Endothelial cell of umbilical vein (primary cell): ENCODE results near the gene KRTAP1-1. TPM values are rescaled to one million over a fixed set of nuclear protein-coding genes. Genes with fewer than 3 reads are reported as not detected.
"Not testable (repeated sequence)": the region's sequence is repeated elsewhere in the genome, so short reads cannot be mapped to it uniquely, and the experiment has no call there.

Experiments used
- Bru-seq: library from RNA; stranded (reverse); fragments of 400-500 nt; gene quantifications from one replicate; lab custom pipeline; 2021; lab: Mats Ljungman, UMichigan
- BruChase-seq, 2 experiments: library from RNA; stranded (reverse); fragments of 400-500 nt; gene quantifications; one replicate each; lab custom pipeline; 2021; lab: Mats Ljungman, UMichigan
- BruUV-seq: library from RNA; stranded (reverse); fragments of 400-500 nt; replicated peaks from 2 replicates; lab custom pipeline; 2021; lab: Mats Ljungman, UMichigan
- CTCF ChIA-PET: fragments of 300-600, 350-600 bp; sonication (Branson Sonifier 250); formaldehyde crosslinking; loops from one replicate; lab custom pipeline; 2021; ENCODE audit warnings: antibody characterized with exemption, inconsistent platforms; lab: Charles Lee
- POLR2A ChIA-PET: fragments of 300-600, 350-600 bp; sonication (Branson Sonifier 250); formaldehyde crosslinking; loops from one replicate; lab custom pipeline; 2021; ENCODE audit warnings: antibody characterized with exemption, inconsistent platforms; lab: Charles Lee
- DNase-seq: peaks from one replicate; pipeline ENCODE4 v3.0.0-alpha.2; 2011; ENCODE audit warnings: low read depth, low spot score
- FAIRE-seq: peaks from 2 replicates; lab custom pipeline; 2011; peaks lifted over from hg19 to GRCh38; lab: Jason Lieb, UNC
- H2AFZ ChIP-seq: 2 replicates; pipeline ENCODE4 v1.6.0; 2012; ENCODE audit warnings: low read depth, low read length, control low read depth, inconsistent platforms
- H3K27ac ChIP-seq: 2 replicates; pipeline ENCODE4 v1.5.1; 2011; ENCODE audit warnings: low read depth, mild to moderate bottlenecking, control low read depth, low read length, moderate library complexity; ENCODE audit not compliant: insufficient read depth
- H3K27me3 ChIP-seq, 2 experiments: 2 replicates each; pipeline versions ENCODE4 v1.6.0 to v1.6.1; 2011; ENCODE audit warnings: low read length in 2 of 2, mixed read lengths in 1 of 2; ENCODE audit not compliant: control insufficient read depth in 2 of 2, insufficient read depth in 2 of 2
- H3K36me3 ChIP-seq, 2 experiments: 2 replicates in 1 of 2; 3 replicates in 1 of 2; pipeline ENCODE4 v1.5.1; 2011; ENCODE audit warnings: low read length in 2 of 2, mild to moderate bottlenecking in 1 of 2, moderate library complexity in 1 of 2; ENCODE audit not compliant: control insufficient read depth in 2 of 2, insufficient read depth in 2 of 2; ENCODE audit errors: extremely low read depth in 1 of 2
- H3K4me1 ChIP-seq: 3 replicates; pipeline ENCODE4 v1.5.1; 2011; ENCODE audit warnings: mild to moderate bottlenecking, low read length; ENCODE audit not compliant: control insufficient read depth, insufficient read depth; ENCODE audit errors: extremely low read depth
- H3K4me2 ChIP-seq: 2 replicates; pipeline ENCODE4 v1.6.1; 2011; ENCODE audit warnings: low read length, control low read depth, mixed read lengths; ENCODE audit not compliant: insufficient read depth
- H3K4me3 ChIP-seq, 3 experiments: fragments of 200-600 bp in 1 of 3; sonication (generic), shearing (Covaris generic) in 1 of 3; replicated peaks in 1 of 3; 2 replicates each; pipeline ENCODE4 v1.5.1; 2011 to 2016; ENCODE audit warnings: control low read depth in 3 of 3, low read length in 3 of 3, mild to moderate bottlenecking in 2 of 3, inconsistent platforms in 1 of 3, low read depth in 1 of 3, moderate library complexity in 1 of 3; ENCODE audit not compliant: insufficient read depth in 1 of 3
- H3K79me2 ChIP-seq: 2 replicates; pipeline ENCODE4 v1.6.0; 2012; ENCODE audit warnings: low read length, inconsistent platforms; ENCODE audit not compliant: control insufficient read depth, insufficient read depth
- H3K9ac ChIP-seq: replicated peaks from 2 replicates; pipeline ENCODE3; 2011; ENCODE audit warnings: low read length, control low read depth; ENCODE audit not compliant: insufficient read depth; ENCODE audit errors: extremely low read depth
- H3K9me1 ChIP-seq: replicated peaks from 3 replicates; pipeline ENCODE4 v1.6.0; 2011; ENCODE audit warnings: mild to moderate bottlenecking, low read length; ENCODE audit not compliant: control insufficient read depth, insufficient read depth; ENCODE audit errors: extremely low read depth
- H3K9me3 ChIP-seq: replicated peaks from 2 replicates; pipeline ENCODE4 v1.5.1; 2012; ENCODE audit warnings: low read length, inconsistent platforms; ENCODE audit not compliant: control insufficient read depth, insufficient read depth
- H4K20me1 ChIP-seq: replicated peaks from 2 replicates; pipeline ENCODE3; 2011; ENCODE audit warnings: mild to moderate bottlenecking, low read length; ENCODE audit not compliant: control insufficient read depth, insufficient read depth; ENCODE audit errors: extremely low read depth
- dilution Hi-C: fragments of 300-500 bp; cut with MboI; formaldehyde crosslinking; loops from one replicate; pipeline ENCODE4 v1.15.0; 2019; ENCODE audit warnings: low sequenced_read_pairs; ENCODE audit not compliant: extremely low pct_ligation_motif_present
- intact Hi-C: fragments of 100-400 bp; cut with micrococcal nuclease; formaldehyde crosslinking; loops from one replicate; pipeline ENCODE4 v1.10.0; 2022
- long read RNA-seq: library from polyadenylated mRNA; stranded (forward); transcript quantifications from one replicate; pipeline ENCODE4 v2.0.0, GENCODE V29; 2021
- polyA minus RNA-seq, 3 experiments: library from RNA; depleted of rRNA, polyadenylated mRNA; stranded (reverse); fragments of >200 nt; gene quantifications; 1 replicate in 1 of 3; 2 replicates in 2 of 3; pipeline ENCODE4 v1.2.3, GENCODE V29; 2011
- polyA plus RNA-seq, 4 experiments: library from polyadenylated mRNA; depleted of rRNA in 3 of 4; stranded (reverse) in 3 of 4; unstranded in 1 of 4; fragments of >200 nt; gene quantifications; 2 replicates each; pipeline versions ENCODE4 v1.2.1 to v1.2.3, GENCODE V29; 2011 to 2012; ENCODE audit warnings: missing spikeins in 1 of 4
- total RNA-seq: library from RNA; stranded (reverse); gene quantifications from 2 replicates; pipeline ENCODE4 v1.2.3, GENCODE V29; 2021

Gene KRTAP1-1
- total RNA-seq (not detected in 2 replicates), polyA plus RNA-seq (not detected in 2 replicates), polyA minus RNA-seq (not detected in 2 replicates), Bru-seq, nascent RNA (not detected), BruChase-seq, experiment 1, labeled RNA remaining after a 6-hour chase (not detected), BruChase-seq, experiment 2, labeled RNA remaining after a 2-hour chase (not detected)
- polyA plus RNA-seq (2011; cell fraction: cytosol; rRNA removed): not detected in 2 replicates
- not detected in 2 replicates for polyA plus RNA-seq (2011; cell fraction: nucleus; rRNA removed)
- not detected in 2 replicates for polyA plus RNA-seq (2012)
- polyA minus RNA-seq (2011; cell fraction: cytosol; rRNA and poly(A)+ RNA removed): not detected
- not detected in 2 replicates for polyA minus RNA-seq (2011; cell fraction: nucleus; rRNA and poly(A)+ RNA removed)
- long read RNA-seq: 0 reads

DNA sequence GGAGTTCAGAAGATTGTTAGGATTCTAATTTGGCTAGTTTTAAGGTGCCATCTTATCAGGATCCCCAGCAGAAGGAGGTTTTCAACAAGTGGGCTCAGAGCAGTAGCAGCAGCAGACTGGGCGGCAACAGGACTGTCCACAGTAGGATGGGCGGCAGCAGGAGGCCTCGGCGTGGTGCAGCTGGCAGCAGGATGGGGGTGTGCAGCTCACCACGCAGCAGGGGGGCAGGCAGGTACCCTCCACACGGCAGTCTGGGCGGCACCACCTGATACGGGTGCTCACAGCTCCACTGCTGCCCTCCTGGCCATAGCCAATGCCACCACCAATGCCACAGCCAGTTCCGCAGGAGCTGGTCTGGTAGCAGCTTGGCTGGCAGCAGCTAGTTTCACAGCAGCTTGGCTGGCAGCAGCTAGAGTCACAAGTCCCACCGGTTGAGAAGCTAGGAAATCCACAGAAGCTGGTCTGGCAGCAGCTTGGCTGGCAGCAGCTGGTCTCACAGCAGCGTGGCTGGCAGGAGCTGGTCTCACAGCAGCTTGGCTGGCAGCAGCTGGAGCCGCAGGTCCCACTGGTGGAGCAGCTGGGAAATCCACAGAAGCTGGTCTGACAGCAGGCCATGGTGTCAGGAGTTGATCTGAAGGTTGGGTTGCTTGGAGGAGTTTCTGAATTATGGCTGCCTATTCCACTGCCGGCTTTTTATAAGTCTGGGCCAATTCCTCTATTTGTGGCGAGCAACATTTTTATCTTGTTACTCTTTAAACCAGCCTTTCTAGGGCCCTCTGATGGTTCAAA, at the start of gene KRTAP1-1:
TSS of gene KRTAP1-1 (minus strand) at position 668 of the 789 bp plus-strand sequence. CDS start at position 615, 53 bp downstream.
- H3K36me3 ChIP-seq, H4K20me1 ChIP-seq, BruUV-seq, DNase-seq, H3K4me3 ChIP-seq, H3K27ac ChIP-seq, H3K9me1 ChIP-seq, intact Hi-C loops, H3K9me3 ChIP-seq, FAIRE-seq, POLR2A ChIA-PET, H3K4me2 ChIP-seq, dilution Hi-C loops, H3K4me1 ChIP-seq, H3K79me2 ChIP-seq, CTCF ChIA-PET, H3K27me3 ChIP-seq, H2AFZ ChIP-seq, H3K9ac ChIP-seq: not testable (repeated sequence)

- POLR2A ChIA-PET, H3K9me1 ChIP-seq, H3K4me3 ChIP-seq, H3K9me3 ChIP-seq, CTCF ChIA-PET, H4K20me1 ChIP-seq, dilution Hi-C loops, H3K27ac ChIP-seq, H3K36me3 ChIP-seq, H3K4me1 ChIP-seq, H3K79me2 ChIP-seq, H3K9ac ChIP-seq, DNase-seq, H3K4me2 ChIP-seq, BruUV-seq, intact Hi-C loops, H3K27me3 ChIP-seq, H2AFZ ChIP-seq: not testable (repeated sequence)
- peak; percentile 71 for FAIRE-seq
Measured at GRCh38 chr17:41088760-41089352, 47.6 kb upstream of the KRTAP1-1 start.

GRCh38 chr17:41084100-41084856, 43.0 kb upstream of the KRTAP1-1 start, which contains the start of gene KRTAP4-7:
KRTAP4-7 (plus strand) TSS chr17:41084150; CDS start chr17:41084207, 57 bp downstream.
- intact Hi-C loops, H4K20me1 ChIP-seq, H3K9me3 ChIP-seq, POLR2A ChIA-PET, H3K4me2 ChIP-seq, H3K9me1 ChIP-seq, DNase-seq, BruUV-seq, H3K4me1 ChIP-seq, H3K9ac ChIP-seq, H3K4me3 ChIP-seq, H3K36me3 ChIP-seq, H3K79me2 ChIP-seq, H2AFZ ChIP-seq, H3K27ac ChIP-seq, FAIRE-seq, H3K27me3 ChIP-seq, dilution Hi-C loops, CTCF ChIA-PET: not testable (repeated sequence)
